ENCODE results near the gene TBX21. TPM values are rescaled to one million over a fixed set of nuclear protein-coding genes. Genes with fewer than 3 reads are reported as not detected.

The TBX21 gene
- total and polyA plus RNA-seq, 4 donors, result 0.53 to 2.0 (median 0.80) TPM

- Histone ChIP-seq H3K27me3 (ENCODE audit: control insufficient read depth in 3 of 3, insufficient read depth in 3 of 3, low read length in 2 of 3) (peaks cover 0 to 8% (median 4%) of the 10 kb centered on the region in 3 donors), H3K4me3 (no peak overlapping the region), H3K9me3 (ENCODE audit: control insufficient read depth in 4 of 4, insufficient read depth in 3 of 4, low read length in 3 of 4) (peaks cover 0 to 2% (median 0%) of the 10 kb centered on the region in 4 donors), H3K9ac (ENCODE audit: insufficient read depth in 1 of 2, low read length in 2 of 2) (no peak overlapping the region), H3K27ac (ENCODE audit: low read depth in 1 of 2, low read length in 1 of 2) (no peak overlapping the region), H3K36me3 (ENCODE audit: control insufficient read depth in 4 of 4, insufficient read depth in 4 of 4, low read length in 4 of 4) (no peaks in the 10 kb centered on the region), H3K4me1 (ENCODE audit: control insufficient read depth in 5 of 5, insufficient read depth in 5 of 5, low read length in 5 of 5) (no peaks in the 10 kb centered on the region)
- DNase-seq (no peak), ATAC-seq (ENCODE audit: insufficient read depth, low FRiP score) (no peak)
- TF ChIP-seq CTCF (IDR thresholded peaks at IDR 0.05; ENCODE audit: control extremely low read depth, extremely low read depth), result no peak
- WGBS, 2 donors, result 77 to 81% methylated on average over 11 of the region's 11 CpGs
These were observed 8.2 kb downstream of the TBX21 start for GRCh38 chr17:47741109-47741792.

- Histone ChIP-seq H3K36me3 (ENCODE audit: control insufficient read depth in 4 of 4, insufficient read depth in 4 of 4, low read length in 4 of 4) (no peaks in the 10 kb centered on the region), H3K4me3 (no peak overlapping the region), H3K27me3 (ENCODE audit: control insufficient read depth in 3 of 3, insufficient read depth in 3 of 3, low read length in 2 of 3) (peaks cover 0 to 6% (median 4%) of the 10 kb centered on the region in 3 donors), H3K9me3 (ENCODE audit: control insufficient read depth in 4 of 4, insufficient read depth in 3 of 4, low read length in 3 of 4) (peaks cover 0 to under 1% (median 0%) of the 10 kb centered on the region in 4 donors), H3K27ac (ENCODE audit: low read depth in 1 of 2, low read length in 1 of 2) (no peak overlapping the region), H3K9ac (ENCODE audit: insufficient read depth in 1 of 2, low read length in 2 of 2) (no peak overlapping the region), H3K4me1 (ENCODE audit: control insufficient read depth in 5 of 5, insufficient read depth in 5 of 5, low read length in 5 of 5) (no peaks in the 10 kb centered on the region)
- no peak for TF ChIP-seq CTCF (IDR thresholded peaks at IDR 0.05; ENCODE audit: control extremely low read depth, extremely low read depth)
- DNase-seq, result no peak
- WGBS, 2 donors, result 72 to 89% methylated on average over 9 of the region's 9 CpGs
- ATAC-seq (ENCODE audit: insufficient read depth, low FRiP score), result no peak
These were observed 8.7 kb downstream of the TBX21 start for GRCh38 chr17:47741793-47742145.

GRCh38 chr17:47742319-47743181, 9.5 kb downstream of the TBX21 start:
- Histone ChIP-seq H3K9me3 (ENCODE audit: control insufficient read depth in 4 of 4, insufficient read depth in 3 of 4, low read length in 3 of 4) (no peaks in the 10 kb centered on the region), H3K36me3 (ENCODE audit: control insufficient read depth in 4 of 4, insufficient read depth in 4 of 4, low read length in 4 of 4) (no peaks in the 10 kb centered on the region), H3K4me3 (no peak overlapping the region), H3K9ac (ENCODE audit: insufficient read depth in 1 of 2, low read length in 2 of 2) (no peak overlapping the region), H3K27me3 (ENCODE audit: control insufficient read depth in 3 of 3, insufficient read depth in 3 of 3, low read length in 2 of 3) (peaks cover 0 to 4% (median 3%) of the 10 kb centered on the region in 3 donors), H3K27ac (ENCODE audit: low read depth in 1 of 2, low read length in 1 of 2) (no peak overlapping the region), H3K4me1 (ENCODE audit: control insufficient read depth in 5 of 5, insufficient read depth in 5 of 5, low read length in 5 of 5) (no peaks in the 10 kb centered on the region)
- WGBS, 2 donors, result 30 to 53% methylated on average over 18 to 26 of the region's 26 CpGs
- ATAC-seq (ENCODE audit: insufficient read depth, low FRiP score) (no peak), DNase-seq (peak in 2 of 3 donors; percentile 28 to 43)
- TF ChIP-seq CTCF (IDR thresholded peaks at IDR 0.05; ENCODE audit: control extremely low read depth, extremely low read depth), result no peak
